HG03135 (cell line): ENCODE measurements around the gene INHBC.
"Not testable (repeated sequence)": the region's sequence is repeated elsewhere in the genome, so short reads cannot be mapped to it uniquely, and the experiment has no call there.

Source experiments
- ATAC-seq: cut with Tn5 transposase; IDR thresholded peaks from one replicate; pipeline ENCODE4 v1.9.1; 2021; ENCODE audit warnings: mild to moderate bottlenecking, moderate library complexity; ENCODE audit not compliant: unreplicated experiment

The INHBC gene

GRCh38 chr12:57434517-57435223, at the start of gene INHBC:
INHBC (plus strand) TSS chr12:57434784; CDS start chr12:57434887, 103 bp downstream.
- no peak for ATAC-seq

- ATAC-seq: no peak
Observed at GRCh38 chr12:57385586-57385985, 49.0 kb upstream of the INHBC start.

GRCh38 chr12:57386187-57386720, 48.3 kb upstream of the INHBC start:
- no peak for ATAC-seq

GRCh38 chr12:57388425-57388824, 46.2 kb upstream of the INHBC start:
- no peak for ATAC-seq

- no peak for ATAC-seq
Observed at GRCh38 chr12:57389033-57389432, 45.6 kb upstream of the INHBC start.

GRCh38 chr12:57390174-57390573, 44.4 kb upstream of the INHBC start:
- ATAC-seq: no peak

- ATAC-seq: no peak
Observed at GRCh38 chr12:57395121-57395520, 39.5 kb upstream of the INHBC start.

- ATAC-seq: no peak
Observed at GRCh38 chr12:57397441-57397840, 37.1 kb upstream of the INHBC start.

- ATAC-seq: not testable (repeated sequence)
Observed at GRCh38 chr12:57399718-57400463, 34.7 kb upstream of the INHBC start.

GRCh38 chr12:57401165-57401564, 33.4 kb upstream of the INHBC start:
- no peak for ATAC-seq

GRCh38 chr12:57402156-57402555, 32.4 kb upstream of the INHBC start:
- not testable (repeated sequence) for ATAC-seq

- no peak for ATAC-seq
Observed at GRCh38 chr12:57404966-57405640, 29.5 kb upstream of the INHBC start.

GRCh38 chr12:57410534-57410933, 24.1 kb upstream of the INHBC start:
- no peak for ATAC-seq

- not testable (repeated sequence) for ATAC-seq
Observed at GRCh38 chr12:57414160-57414559, 20.4 kb upstream of the INHBC start.

- no peak for ATAC-seq
Observed at GRCh38 chr12:57415088-57415487, 19.5 kb upstream of the INHBC start.

GRCh38 chr12:57416039-57416996, 18.3 kb upstream of the INHBC start:
- no peak for ATAC-seq

- no peak for ATAC-seq
Observed at GRCh38 chr12:57418255-57418654, 16.3 kb upstream of the INHBC start.

- ATAC-seq: no peak
Observed at GRCh38 chr12:57419495-57419894, 15.1 kb upstream of the INHBC start.

GRCh38 chr12:57420482-57420881, 14.1 kb upstream of the INHBC start:
- no peak for ATAC-seq

GRCh38 chr12:57426948-57427347, 7.6 kb upstream of the INHBC start:
- not testable (repeated sequence) for ATAC-seq
